ENCODE measurements around the gene L3MBTL3. TPM values are rescaled to one million over a fixed set of nuclear protein-coding genes. Genes with fewer than 3 reads are reported as not detected.

L3MBTL3 gene
- total and polyA plus RNA-seq, 10 of the 15 experiments (the other 5 are each of a cell fraction or from before 2014, with no cell fraction given): 0.71 to 9.4 (median 6.2) TPM

DNA sequence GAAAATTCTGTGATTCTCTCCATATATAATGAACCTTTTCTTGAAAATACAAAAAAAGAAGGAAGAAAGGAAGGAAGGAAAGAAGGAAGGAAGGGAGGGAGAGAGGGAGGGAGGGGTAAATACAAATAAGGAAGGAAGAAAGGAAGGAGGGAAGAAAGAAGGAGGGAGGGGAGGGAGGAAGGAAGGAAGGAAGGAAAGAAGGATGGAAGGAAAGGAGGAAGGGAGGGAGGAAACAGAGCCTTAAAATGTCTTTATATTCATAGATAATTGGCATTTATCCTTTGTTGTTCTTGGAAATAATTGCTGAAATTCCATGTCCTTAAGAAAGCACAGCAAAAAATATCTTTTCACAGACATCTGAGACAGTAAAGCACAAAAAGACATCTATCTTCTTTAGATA, 164.1 kb downstream of the L3MBTL3 start:
- Histone ChIP-seq H3K27me3 (replicated peaks in 1 of 2; ENCODE audit: control insufficient read depth in 2 of 2, insufficient read depth in 2 of 2, low read length in 1 of 2) (no peaks in the 10 kb centered on the region), H3K4me1 (ENCODE audit: control insufficient read depth, insufficient read depth, low read length) (no peaks in the 10 kb centered on the region), H3K36me3 (ENCODE audit: control insufficient read depth in 2 of 2, insufficient read depth in 2 of 2, low read length in 1 of 2) (no peaks in the 10 kb centered on the region), H4K20me1 (ENCODE audit: control insufficient read depth, insufficient read depth) (no peaks in the 10 kb centered on the region), H2AFZ (ENCODE audit: control insufficient read depth, low read depth, low read length) (no peak overlapping the region), H3K9me3 (replicated peaks; ENCODE audit: control insufficient read depth, insufficient read depth, low read length) (no peaks in the 10 kb centered on the region), H3K4me3 (no peak overlapping the region), H3K27ac (ENCODE audit: control insufficient read depth, insufficient read depth) (no peak overlapping the region), H3K4me2 (ENCODE audit: control insufficient read depth, insufficient read depth) (no peak overlapping the region), H3K79me2 (ENCODE audit: control insufficient read depth, insufficient read depth, low read length) (no peaks in the 10 kb centered on the region), H3K9ac (ENCODE audit: control insufficient read depth, insufficient read depth, low read length) (no peak overlapping the region)
- intact Hi-C loops (cut with micrococcal nuclease; ENCODE audit: unreplicated experiment): no loop called here
- FAIRE-seq (no peak), ATAC-seq (no peak), DNase-seq (ENCODE audit: low read depth, low spot score) (no peak)
- in situ Hi-C loops (cut with MboI): no loop called here
- ChIA-PET RAD21 (ENCODE audit: unreplicated experiment) (no interaction called here), CTCF (interaction anchor here (0.7 kb wide), 1 partner anchor 57 kb away, joined by 3 read pairs; no protein-coding TSS in a partner anchor), POLR2A (no interaction called here), SMC1A (ENCODE audit: uncharacterized antibody, unreplicated experiment) (no interaction called here)
- no TSS peak for BruUV-seq (replicated peaks)
- TF ChIP-seq, protein P1, sequence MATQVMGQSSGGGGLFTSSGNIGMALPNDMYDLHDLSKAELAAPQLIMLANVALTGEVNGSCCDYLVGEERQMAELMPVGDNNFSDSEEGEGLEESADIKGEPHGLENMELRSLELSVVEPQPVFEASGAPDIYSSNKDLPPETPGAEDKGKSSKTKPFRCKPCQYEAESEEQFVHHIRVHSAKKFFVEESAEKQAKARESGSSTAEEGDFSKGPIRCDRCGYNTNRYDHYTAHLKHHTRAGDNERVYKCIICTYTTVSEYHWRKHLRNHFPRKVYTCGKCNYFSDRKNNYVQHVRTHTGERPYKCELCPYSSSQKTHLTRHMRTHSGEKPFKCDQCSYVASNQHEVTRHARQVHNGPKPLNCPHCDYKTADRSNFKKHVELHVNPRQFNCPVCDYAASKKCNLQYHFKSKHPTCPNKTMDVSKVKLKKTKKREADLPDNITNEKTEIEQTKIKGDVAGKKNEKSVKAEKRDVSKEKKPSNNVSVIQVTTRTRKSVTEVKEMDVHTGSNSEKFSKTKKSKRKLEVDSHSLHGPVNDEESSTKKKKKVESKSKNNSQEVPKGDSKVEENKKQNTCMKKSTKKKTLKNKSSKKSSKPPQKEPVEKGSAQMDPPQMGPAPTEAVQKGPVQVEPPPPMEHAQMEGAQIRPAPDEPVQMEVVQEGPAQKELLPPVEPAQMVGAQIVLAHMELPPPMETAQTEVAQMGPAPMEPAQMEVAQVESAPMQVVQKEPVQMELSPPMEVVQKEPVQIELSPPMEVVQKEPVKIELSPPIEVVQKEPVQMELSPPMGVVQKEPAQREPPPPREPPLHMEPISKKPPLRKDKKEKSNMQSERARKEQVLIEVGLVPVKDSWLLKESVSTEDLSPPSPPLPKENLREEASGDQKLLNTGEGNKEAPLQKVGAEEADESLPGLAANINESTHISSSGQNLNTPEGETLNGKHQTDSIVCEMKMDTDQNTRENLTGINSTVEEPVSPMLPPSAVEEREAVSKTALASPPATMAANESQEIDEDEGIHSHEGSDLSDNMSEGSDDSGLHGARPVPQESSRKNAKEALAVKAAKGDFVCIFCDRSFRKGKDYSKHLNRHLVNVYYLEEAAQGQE (IDR thresholded peaks at IDR 0.05; ENCODE audit: low read depth, low read length): no peak
- TF ChIP-seq HDAC6 (IDR thresholded peaks at IDR 0.05; ENCODE audit: unreplicated experiment): no peak
- TF ChIP-seq ETV6 (conservative IDR thresholded peaks at IDR 0.05 in 1 of 2, IDR thresholded peaks at IDR 0.05 in 1 of 2; ENCODE audit: borderline replicate concordance in 1 of 2, low read depth in 1 of 2): no peak
- TF ChIP-seq IRF4 (IDR thresholded peaks at IDR 0.05; ENCODE audit: low read depth, low read length): no peak
- TF ChIP-seq PML (IDR thresholded peaks at IDR 0.05; ENCODE audit: low read length): no peak
- no peak for TF ChIP-seq MYB (IDR thresholded peaks at IDR 0.05; ENCODE audit: borderline replicate concordance, low read depth, low read length)
- TF ChIP-seq SUPT20H (IDR thresholded peaks at IDR 0.05; ENCODE audit: borderline replicate concordance, control insufficient read depth, low read depth, low read length): no peak
